IMR-90 (cell line): Measurements from ENCODE around the gene LEMD1. TPM values are rescaled to one million over a fixed set of nuclear protein-coding genes. Genes with fewer than 3 reads are reported as not detected.

ENCODE experiments used
- ATAC-seq: fragments of 200-7000 bp; cut with Tn5 transposase; 2 replicates; pipeline ENCODE4 v1.9.1; 2020; ENCODE audit warnings: low read depth, mild to moderate bottlenecking, moderate library complexity
- BruUV-seq: library from RNA; stranded (reverse); fragments of 400-500 nt; replicated peaks from 2 replicates; lab custom pipeline; 2021; lab: Mats Ljungman, UMichigan
- CTCF ChIA-PET: fragments of 300-600 bp; formaldehyde crosslinking; extraction: SDS; loops from one replicate; lab custom pipeline; 2021; ENCODE audit warnings: antibody characterized with exemption; lab: Yijun Ruan, JAX
- POLR2A ChIA-PET: fragments of 300-600 bp; sonication (Branson Sonifier 250); formaldehyde crosslinking; loops from one replicate; lab custom pipeline; 2022; ENCODE audit warnings: antibody characterized with exemption; ENCODE audit not compliant: unreplicated experiment; lab: Charles Lee
- DNase-seq: peaks from one replicate; pipeline ENCODE4 v3.0.0; 2013
- H2AFZ ChIP-seq: replicated peaks from 2 replicates; pipeline ENCODE3; 2013; ENCODE audit warnings: low read length, mild to moderate bottlenecking; ENCODE audit not compliant: poor library complexity
- H2AK5ac ChIP-seq: 2 replicates; pipeline ENCODE4 v1.6.1; 2013; ENCODE audit warnings: low read depth, low read length, inconsistent platforms
- H2AK9ac ChIP-seq: replicated peaks from 2 replicates; pipeline ENCODE3; 2013; ENCODE audit warnings: mild to moderate bottlenecking, low read depth, low read length, moderate library complexity; ENCODE audit not compliant: poor library complexity
- H2BK120ac ChIP-seq: 2 replicates; pipeline ENCODE4 v1.6.1; 2013; ENCODE audit warnings: low read depth, low read length, inconsistent platforms
- H2BK15ac ChIP-seq: 3 replicates; pipeline ENCODE4 v1.6.1; 2013; ENCODE audit warnings: low read depth, low read length, inconsistent platforms
- H2BK20ac ChIP-seq: 2 replicates; pipeline ENCODE4 v1.6.1; 2013; ENCODE audit warnings: low read depth, mild to moderate bottlenecking, inconsistent platforms, low read length, moderate library complexity
- H2BK5ac ChIP-seq: 2 replicates; pipeline ENCODE4 v1.6.1; 2013; ENCODE audit warnings: mild to moderate bottlenecking, low read depth, low read length, inconsistent platforms; ENCODE audit not compliant: poor library complexity, severe bottlenecking
- H3K14ac ChIP-seq: replicated peaks from 2 replicates; pipeline ENCODE4 v1.6.1; 2013; ENCODE audit warnings: low read depth, low read length, inconsistent platforms
- H3K18ac ChIP-seq: 2 replicates; pipeline ENCODE4 v1.6.1; 2013; ENCODE audit warnings: low read depth, low read length, control low read depth
- H3K23ac ChIP-seq: 2 replicates; pipeline ENCODE4 v1.6.1; 2013; ENCODE audit warnings: low read depth, low read length, inconsistent platforms
- H3K27ac ChIP-seq: 2 replicates; pipeline ENCODE4 v1.5.1; 2013; ENCODE audit warnings: mild to moderate bottlenecking, control low read depth, low read length; ENCODE audit not compliant: insufficient read depth
- H3K27me3 ChIP-seq: 2 replicates; pipeline ENCODE4 v1.6.1; 2013; ENCODE audit warnings: low read length; ENCODE audit not compliant: control insufficient read depth, insufficient read depth
- H3K36me3 ChIP-seq: 2 replicates; pipeline ENCODE4 v1.6.1; 2013; ENCODE audit warnings: low read length, mixed read lengths; ENCODE audit not compliant: control insufficient read depth, insufficient read depth
- H3K4ac ChIP-seq: 2 replicates; pipeline ENCODE4 v1.6.1; 2013; ENCODE audit warnings: low read depth, low read length, inconsistent platforms
- H3K4me1 ChIP-seq: 2 replicates; pipeline ENCODE4 v1.6.1; 2013; ENCODE audit warnings: low read length, mixed read lengths; ENCODE audit not compliant: control insufficient read depth, insufficient read depth
- H3K4me2 ChIP-seq: 2 replicates; pipeline ENCODE4 v1.6.1; 2013; ENCODE audit warnings: low read depth, mild to moderate bottlenecking, control low read depth, low read length, moderate library complexity
- H3K4me3 ChIP-seq: 2 replicates; pipeline ENCODE4 v1.5.1; 2013; ENCODE audit warnings: low read depth, mild to moderate bottlenecking, control low read depth, low read length, moderate library complexity; ENCODE audit not compliant: insufficient read depth
- H3K56ac ChIP-seq: 2 replicates; pipeline ENCODE4 v1.6.1; 2013; ENCODE audit warnings: low read length, inconsistent platforms; ENCODE audit not compliant: insufficient read depth; ENCODE audit errors: extremely low read depth
- H3K79me1 ChIP-seq, 2 experiments: 2 replicates each; pipeline ENCODE4 v1.6.1; 2013; ENCODE audit warnings: low read length in 2 of 2, inconsistent platforms in 1 of 2, low read depth in 1 of 2
- H3K9ac ChIP-seq: 2 replicates; pipeline ENCODE4 v1.6.1; 2013; ENCODE audit warnings: low read depth, low read length, control low read depth
- H3K9me1 ChIP-seq: 2 replicates; pipeline ENCODE4 v1.6.1; 2013; ENCODE audit warnings: low read length, inconsistent platforms; ENCODE audit not compliant: insufficient read depth
- H3K9me3 ChIP-seq: 2 replicates; pipeline ENCODE4 v1.6.1; 2013; ENCODE audit warnings: low read length; ENCODE audit not compliant: control insufficient read depth, insufficient read depth
- H4K20me1 ChIP-seq: 2 replicates; pipeline ENCODE4 v1.6.1; 2013; ENCODE audit warnings: low read length, inconsistent platforms; ENCODE audit not compliant: insufficient read depth
- H4K5ac ChIP-seq: 2 replicates; pipeline ENCODE4 v1.6.1; 2013; ENCODE audit warnings: mild to moderate bottlenecking, low read depth, low read length, control low read depth
- H4K8ac ChIP-seq, 2 experiments: 2 replicates each; pipeline ENCODE4 v1.6.1; 2013; ENCODE audit warnings: low read depth in 2 of 2, low read length in 2 of 2, control low read depth in 1 of 2, inconsistent platforms in 1 of 2
- H4K91ac ChIP-seq: 2 replicates; pipeline ENCODE4 v1.6.1; 2013; ENCODE audit warnings: low read depth, low read length, inconsistent platforms; ENCODE audit not compliant: insufficient read depth
- MAFK ChIP-seq: IDR thresholded peaks from 2 replicates; pipeline ENCODE4 v1.6.1; 2012; ENCODE audit warnings: low read depth, low read length, improper control_type of control experiment
- MAZ ChIP-seq: IDR thresholded peaks from 2 replicates; pipeline ENCODE4 v1.6.1; 2012; ENCODE audit warnings: low read depth, mild to moderate bottlenecking, low read length, improper control_type of control experiment, moderate library complexity, borderline replicate concordance
- MXI1 ChIP-seq: IDR thresholded peaks from 2 replicates; pipeline ENCODE4 v1.6.1; 2012; ENCODE audit warnings: low read depth, mild to moderate bottlenecking, low read length, moderate library complexity, borderline replicate concordance
- RAD21 ChIP-seq: IDR thresholded peaks from 2 replicates; pipeline ENCODE4 v1.6.1; 2012; ENCODE audit warnings: low read length, improper control_type of control experiment
- RCOR1 ChIP-seq: IDR thresholded peaks from 2 replicates; pipeline ENCODE4 v1.6.1; 2012; ENCODE audit warnings: mild to moderate bottlenecking, low read length, improper control_type of control experiment; ENCODE audit not compliant: insufficient replicate concordance
- RFX5 ChIP-seq: IDR thresholded peaks from 2 replicates; pipeline ENCODE4 v1.8.0; 2012; ENCODE audit warnings: low read depth, mild to moderate bottlenecking, low read length, moderate library complexity
- WGBS, 2 experiments: methylation state at CpG; one replicate each; pipeline versions ENCODE4 v1.1.5 to v1.1.7; 2013; ENCODE audit warnings: missing lambda C conversion rate in 2 of 2; ENCODE audit not compliant: insufficient read length in 1 of 2; ENCODE audit errors: extremely low coverage in 2 of 2; 5-methylcytosine and 5-hydroxymethylcytosine counted together
- dilution Hi-C: fragments of 300-500 bp; cut with HindIII; formaldehyde crosslinking; loops from one replicate; pipeline ENCODE4 v1.14.3; 2018; ENCODE audit warnings: low sequenced_read_pairs; ENCODE audit not compliant: unreplicated experiment
- in situ Hi-C: fragments of 300-500 bp; cut with MboI; formaldehyde crosslinking; loops from 3 replicates; pipeline ENCODE4 v1.14.3; 2019; ENCODE audit warnings: low sequenced_read_pairs, inconsistent platforms, mixed read lengths
- intact Hi-C: fragments of 100-400 bp; cut with micrococcal nuclease; formaldehyde crosslinking; loops from 2 replicates; pipeline ENCODE4 v1.10.0; 2022
- polyA plus RNA-seq, 3 experiments: library from polyadenylated mRNA; depleted of rRNA; stranded (reverse); fragments of >200 nt; gene quantifications; 2 replicates each; pipeline ENCODE4 v1.2.3, GENCODE V29; 2012; ENCODE audit warnings: low replicate concordance in 1 of 3
- total RNA-seq: library from RNA; depleted of rRNA; stranded (reverse); fragments of >200 nt; gene quantifications from 2 replicates; pipeline ENCODE4 v1.2.3, GENCODE V29; 2012
- TF ChIP-seq, protein P1 (sequence below): conservative IDR thresholded peaks from 2 replicates; pipeline ENCODE4 v1.5.1; 2012; ENCODE audit warnings: mild to moderate bottlenecking, low read depth, low read length, improper control_type of control experiment

LEMD1 gene
- total and polyA plus RNA-seq, 2 of the 4 experiments (the other 2 are of a cell fraction): not detected

DNA sequence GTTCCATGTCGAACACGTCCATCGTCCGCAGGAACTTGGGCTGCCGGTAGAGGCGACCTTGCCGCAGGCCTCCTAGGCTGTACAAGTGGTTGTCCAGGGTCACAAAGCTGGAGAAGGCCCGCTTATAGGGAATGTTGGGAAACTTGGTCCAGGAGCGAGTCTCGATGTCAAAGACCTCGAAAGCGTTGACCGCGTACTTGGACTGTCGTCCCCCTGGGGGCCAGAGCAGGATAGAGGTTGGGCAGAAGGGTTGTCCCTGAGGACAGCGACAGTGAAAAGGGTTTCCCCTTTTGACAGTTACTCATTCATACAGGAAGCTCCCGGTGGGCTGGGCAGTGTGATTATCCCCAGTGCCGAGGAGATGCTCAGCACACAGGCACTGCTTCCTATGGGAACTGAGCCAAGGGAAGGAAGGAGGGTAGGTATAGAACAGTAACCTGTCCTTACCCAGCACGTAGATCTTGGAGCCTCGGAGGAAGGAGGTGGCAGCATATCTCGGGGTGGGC is 82.6 kb downstream of the LEMD1 start:
- Histone ChIP-seq H3K27ac (no peak overlapping the region), H2BK15ac (no peak overlapping the region), H3K4ac (no peak overlapping the region), H3K9me3 (no peaks in the 10 kb centered on the region; the same call in 1 of the 2 replicates), H3K4me3 (no peak overlapping the region), H2AK9ac (no peak overlapping the region), H2AFZ (no peak overlapping the region), H3K18ac (no peak overlapping the region), H3K27me3 (peaks cover 74% of the 10 kb centered on the region), H3K14ac (no peak overlapping the region), H3K56ac (no peak overlapping the region), H3K9ac (no peak overlapping the region), H3K4me2 (no peak overlapping the region), H3K4me1 (no peaks in the 10 kb centered on the region), H3K36me3 (no peaks in the 10 kb centered on the region), H4K5ac (no peak overlapping the region), H2BK20ac (no peak overlapping the region), H3K79me1 (no peaks in the 10 kb centered on the region), H2AK5ac (no peak overlapping the region), H3K23ac (no peak overlapping the region), H4K8ac (no peak overlapping the region), H4K20me1 (no peaks in the 10 kb centered on the region; the same call in 1 of the 2 replicates), H4K91ac (no peak overlapping the region), H2BK120ac (no peak overlapping the region), H2BK5ac (no peak overlapping the region), H3K9me1 (no peaks in the 10 kb centered on the region)
- ChIA-PET CTCF (interaction anchor here (1.1 kb wide), 1 partner anchor 148 kb away, joined by 4 read pairs; no protein-coding TSS in a partner anchor), POLR2A (no interaction called here)
- intact Hi-C loops: no loop called here
- TF ChIP-seq RFX5: no peak
- no peak for TF ChIP-seq MAFK
- no peak for TF ChIP-seq RCOR1
- no peak for TF ChIP-seq MAZ
- TF ChIP-seq MXI1: no peak
- no peak for TF ChIP-seq RAD21
- TF ChIP-seq, protein P1, sequence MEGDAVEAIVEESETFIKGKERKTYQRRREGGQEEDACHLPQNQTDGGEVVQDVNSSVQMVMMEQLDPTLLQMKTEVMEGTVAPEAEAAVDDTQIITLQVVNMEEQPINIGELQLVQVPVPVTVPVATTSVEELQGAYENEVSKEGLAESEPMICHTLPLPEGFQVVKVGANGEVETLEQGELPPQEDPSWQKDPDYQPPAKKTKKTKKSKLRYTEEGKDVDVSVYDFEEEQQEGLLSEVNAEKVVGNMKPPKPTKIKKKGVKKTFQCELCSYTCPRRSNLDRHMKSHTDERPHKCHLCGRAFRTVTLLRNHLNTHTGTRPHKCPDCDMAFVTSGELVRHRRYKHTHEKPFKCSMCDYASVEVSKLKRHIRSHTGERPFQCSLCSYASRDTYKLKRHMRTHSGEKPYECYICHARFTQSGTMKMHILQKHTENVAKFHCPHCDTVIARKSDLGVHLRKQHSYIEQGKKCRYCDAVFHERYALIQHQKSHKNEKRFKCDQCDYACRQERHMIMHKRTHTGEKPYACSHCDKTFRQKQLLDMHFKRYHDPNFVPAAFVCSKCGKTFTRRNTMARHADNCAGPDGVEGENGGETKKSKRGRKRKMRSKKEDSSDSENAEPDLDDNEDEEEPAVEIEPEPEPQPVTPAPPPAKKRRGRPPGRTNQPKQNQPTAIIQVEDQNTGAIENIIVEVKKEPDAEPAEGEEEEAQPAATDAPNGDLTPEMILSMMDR: no peak
- dilution Hi-C loops: no loop called here
- BruUV-seq: no TSS peak
- WGBS, 2 experiments: 88% methylated on average over 10 of the region's 21 CpGs; no CpG with 5 or more reads in 1 of the 2 experiments
- no peak for DNase-seq
- no peak for ATAC-seq
- in situ Hi-C loops: loop anchor here (5.0 to 10.0 kb wide), 2 partner anchors 183 to 354 kb away; no protein-coding TSS in a partner anchor
